HFFc6 (cell line): Measurements from ENCODE around the gene DCLRE1A. TPM values are rescaled to one million over a fixed set of nuclear protein-coding genes. Genes with fewer than 3 reads are reported as not detected.
A peak's percentile ranks its signal among the peaks of the same experiment; 100 is the strongest.

ENCODE experiments used
- DNase-seq: peaks from one replicate; pipeline ENCODE4 v3.0.0-alpha.2; 2018
- H3K27ac Mint-ChIP-seq: 2 replicates; pipeline ENCODE4 v1.8.0; 2020; ENCODE audit warnings: mild to moderate bottlenecking, mixed read lengths
- H3K27me3 Mint-ChIP-seq: 2 replicates; pipeline ENCODE4 v1.8.0; 2021; ENCODE audit warnings: mild to moderate bottlenecking, moderate library complexity, mixed read lengths; ENCODE audit not compliant: insufficient read depth
- H3K36me3 Mint-ChIP-seq: 2 replicates; pipeline ENCODE4 v1.8.0; 2021; ENCODE audit warnings: low read depth, mixed read lengths
- H3K4me1 Mint-ChIP-seq: 2 replicates; pipeline ENCODE4 v1.8.0; 2020; ENCODE audit warnings: low read depth, mixed read lengths
- H3K4me3 Mint-ChIP-seq: 2 replicates; pipeline ENCODE4 v1.8.0; 2020; ENCODE audit warnings: mild to moderate bottlenecking, moderate library complexity, mixed read lengths
- H3K9me3 Mint-ChIP-seq: 2 replicates; pipeline ENCODE4 v1.8.0; 2020; ENCODE audit warnings: mild to moderate bottlenecking, mixed read lengths
- total RNA-seq, 6 experiments: library from RNA; stranded (reverse); fragmentation: NEBNext Ultra II Directional; extraction: Animal tissue kit (Norgen Biotek cat#: 25700); gene quantifications; 2 replicates in 1 of 6; 3 replicates in 5 of 6; pipeline ENCODE4 v1.2.3, GENCODE V29; 2021
- TF ChIP-seq, protein P1 (sequence below): fragments of 200-600 bp; sonication (generic); IDR thresholded peaks from 2 replicates; pipeline ENCODE4 v1.5.0; 2021; ENCODE audit warnings: antibody characterized with exemption, mild to moderate bottlenecking

The DCLRE1A gene
- total RNA-seq, 6 experiments from 2014 or later, result 4.9 to 6.1 (median 5.4) TPM

- peaks cover 2% of the 10 kb centered on the region; the same call in 1 of the 2 replicates for H3K27me3 Mint-ChIP-seq
- H3K9me3 Mint-ChIP-seq, result no peaks in the 10 kb centered on the region
- H3K27ac Mint-ChIP-seq, result no peak overlapping the region
- H3K4me1 Mint-ChIP-seq, result peaks cover 57% of the 10 kb centered on the region
- no peak for DNase-seq
- TF ChIP-seq, protein P1, sequence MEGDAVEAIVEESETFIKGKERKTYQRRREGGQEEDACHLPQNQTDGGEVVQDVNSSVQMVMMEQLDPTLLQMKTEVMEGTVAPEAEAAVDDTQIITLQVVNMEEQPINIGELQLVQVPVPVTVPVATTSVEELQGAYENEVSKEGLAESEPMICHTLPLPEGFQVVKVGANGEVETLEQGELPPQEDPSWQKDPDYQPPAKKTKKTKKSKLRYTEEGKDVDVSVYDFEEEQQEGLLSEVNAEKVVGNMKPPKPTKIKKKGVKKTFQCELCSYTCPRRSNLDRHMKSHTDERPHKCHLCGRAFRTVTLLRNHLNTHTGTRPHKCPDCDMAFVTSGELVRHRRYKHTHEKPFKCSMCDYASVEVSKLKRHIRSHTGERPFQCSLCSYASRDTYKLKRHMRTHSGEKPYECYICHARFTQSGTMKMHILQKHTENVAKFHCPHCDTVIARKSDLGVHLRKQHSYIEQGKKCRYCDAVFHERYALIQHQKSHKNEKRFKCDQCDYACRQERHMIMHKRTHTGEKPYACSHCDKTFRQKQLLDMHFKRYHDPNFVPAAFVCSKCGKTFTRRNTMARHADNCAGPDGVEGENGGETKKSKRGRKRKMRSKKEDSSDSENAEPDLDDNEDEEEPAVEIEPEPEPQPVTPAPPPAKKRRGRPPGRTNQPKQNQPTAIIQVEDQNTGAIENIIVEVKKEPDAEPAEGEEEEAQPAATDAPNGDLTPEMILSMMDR, result no peak
- no peak overlapping the region for H3K4me3 Mint-ChIP-seq
- peaks cover 21% of the 10 kb centered on the region for H3K36me3 Mint-ChIP-seq
Observed at GRCh38 chr10:113894581-113894980, 40.7 kb upstream of the DCLRE1A start.

DNA sequence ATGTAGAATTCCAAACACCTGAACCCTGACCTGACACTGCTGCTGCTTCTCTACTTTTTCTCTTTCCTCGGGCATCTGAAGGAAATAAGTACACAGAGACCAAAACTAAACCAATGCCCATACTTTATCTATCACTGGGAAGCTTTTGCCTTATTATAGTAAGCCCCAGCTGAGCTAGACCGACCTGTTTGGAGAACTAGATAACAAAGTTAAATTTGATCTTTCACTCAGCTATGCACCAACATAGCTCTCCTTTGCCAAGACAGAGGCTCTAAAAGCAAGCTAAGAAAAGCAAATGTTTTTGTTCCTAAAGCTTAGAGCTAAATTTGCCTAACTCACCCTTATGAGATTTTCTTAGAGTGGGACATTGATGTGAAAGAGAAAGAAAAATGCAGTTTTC, 39.7 kb upstream of the DCLRE1A start:
- DNase-seq, result no peak
- no peak overlapping the region for H3K27ac Mint-ChIP-seq
- no peaks in the 10 kb centered on the region for H3K9me3 Mint-ChIP-seq
- peaks cover 15% of the 10 kb centered on the region for H3K36me3 Mint-ChIP-seq
- TF ChIP-seq, protein P1, result no peak
- H3K27me3 Mint-ChIP-seq, result peaks cover 2% of the 10 kb centered on the region; the same call in 1 of the 2 replicates
- peaks cover 52% of the 10 kb centered on the region for H3K4me1 Mint-ChIP-seq
- H3K4me3 Mint-ChIP-seq, result no peak overlapping the region

DNA sequence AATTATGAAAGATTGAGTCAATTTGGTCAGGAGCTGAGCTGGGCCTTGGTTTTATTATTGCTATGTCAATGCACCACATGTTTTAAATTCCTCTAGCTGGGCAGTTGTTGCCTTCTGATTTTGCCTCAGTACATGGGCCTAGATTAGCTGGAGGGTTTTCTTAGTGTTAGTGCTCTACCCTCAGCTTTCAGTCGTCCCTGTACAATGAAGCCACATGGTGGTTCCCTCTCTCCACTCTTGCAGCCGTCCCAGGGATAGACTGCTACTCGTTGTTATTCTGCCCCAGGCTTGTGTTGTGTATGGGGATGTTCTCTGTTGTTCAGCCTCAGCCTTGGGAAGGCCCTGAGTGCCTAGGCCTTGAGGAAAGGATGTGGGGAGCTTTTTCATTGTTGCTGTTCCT, 37.6 kb upstream of the DCLRE1A start:
- H3K36me3 Mint-ChIP-seq, result peaks cover 28% of the 10 kb centered on the region
- peaks cover 37% of the 10 kb centered on the region for H3K4me1 Mint-ChIP-seq
- no peaks in the 10 kb centered on the region for H3K9me3 Mint-ChIP-seq
- TF ChIP-seq, protein P1, result no peak; the same call in 1 of the 2 replicates
- DNase-seq, result peak; percentile 11
- peak overlapping the region; percentile 40; the same call in 1 of the 2 replicates for H3K27ac Mint-ChIP-seq
- H3K4me3 Mint-ChIP-seq, result no peak overlapping the region
- H3K27me3 Mint-ChIP-seq, result peaks cover 2% of the 10 kb centered on the region; the same call in 1 of the 2 replicates

GRCh38 chr10:113890769-113891168, 36.9 kb upstream of the DCLRE1A start:
- peaks cover 2% of the 10 kb centered on the region; the same call in 1 of the 2 replicates for H3K27me3 Mint-ChIP-seq
- no peak overlapping the region for H3K4me3 Mint-ChIP-seq
- H3K4me1 Mint-ChIP-seq, result peaks cover 37% of the 10 kb centered on the region
- TF ChIP-seq, protein P1, result no peak
- no peak overlapping the region for H3K27ac Mint-ChIP-seq
- no peaks in the 10 kb centered on the region for H3K9me3 Mint-ChIP-seq
- DNase-seq, result no peak
- H3K36me3 Mint-ChIP-seq, result peaks cover 34% of the 10 kb centered on the region

DNA sequence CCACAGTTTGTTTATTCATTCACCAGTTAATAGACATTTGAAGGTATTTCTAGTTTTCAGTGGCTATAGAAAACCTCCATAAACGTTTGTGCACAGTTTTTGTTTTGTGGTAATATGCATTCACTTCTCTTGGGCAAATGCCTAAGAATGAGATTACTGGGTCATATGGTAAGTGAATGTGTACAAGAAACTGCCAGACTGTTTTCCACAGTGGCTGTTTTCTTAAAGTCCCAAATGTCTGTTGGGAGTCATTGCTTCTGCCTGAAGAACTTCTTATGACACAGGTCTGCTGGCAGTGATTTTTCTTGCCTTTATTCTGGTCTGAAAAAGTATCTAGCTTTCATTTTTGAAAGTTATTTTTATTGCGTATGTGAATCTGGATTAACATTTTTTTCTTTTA, 36.0 kb upstream of the DCLRE1A start:
- H3K27ac Mint-ChIP-seq, result no peak overlapping the region
- no peaks in the 10 kb centered on the region for H3K9me3 Mint-ChIP-seq
- no peak overlapping the region for H3K4me3 Mint-ChIP-seq
- H3K27me3 Mint-ChIP-seq, result peaks cover 2% of the 10 kb centered on the region; the same call in 1 of the 2 replicates
- DNase-seq, result no peak
- H3K36me3 Mint-ChIP-seq, result peaks cover 34% of the 10 kb centered on the region
- TF ChIP-seq, protein P1, result no peak
- H3K4me1 Mint-ChIP-seq, result peaks cover 29% of the 10 kb centered on the region

- DNase-seq, result no peak
- no peaks in the 10 kb centered on the region for H3K9me3 Mint-ChIP-seq
- TF ChIP-seq, protein P1, result no peak
- H3K4me1 Mint-ChIP-seq, result peaks cover 22% of the 10 kb centered on the region
- H3K27me3 Mint-ChIP-seq, result no peaks in the 10 kb centered on the region
- H3K36me3 Mint-ChIP-seq, result peaks cover 51% of the 10 kb centered on the region
- no peak overlapping the region for H3K4me3 Mint-ChIP-seq
- H3K27ac Mint-ChIP-seq, result no peak overlapping the region
Observed at GRCh38 chr10:113882240-113882639, 28.4 kb upstream of the DCLRE1A start.
